ENCODE results near the gene EIF3A. TPM values are rescaled to one million over a fixed set of nuclear protein-coding genes. Genes with fewer than 3 reads are reported as not detected.
A peak's percentile ranks its signal among the peaks of the same experiment; 100 is the strongest.

Gene EIF3A, protein sequence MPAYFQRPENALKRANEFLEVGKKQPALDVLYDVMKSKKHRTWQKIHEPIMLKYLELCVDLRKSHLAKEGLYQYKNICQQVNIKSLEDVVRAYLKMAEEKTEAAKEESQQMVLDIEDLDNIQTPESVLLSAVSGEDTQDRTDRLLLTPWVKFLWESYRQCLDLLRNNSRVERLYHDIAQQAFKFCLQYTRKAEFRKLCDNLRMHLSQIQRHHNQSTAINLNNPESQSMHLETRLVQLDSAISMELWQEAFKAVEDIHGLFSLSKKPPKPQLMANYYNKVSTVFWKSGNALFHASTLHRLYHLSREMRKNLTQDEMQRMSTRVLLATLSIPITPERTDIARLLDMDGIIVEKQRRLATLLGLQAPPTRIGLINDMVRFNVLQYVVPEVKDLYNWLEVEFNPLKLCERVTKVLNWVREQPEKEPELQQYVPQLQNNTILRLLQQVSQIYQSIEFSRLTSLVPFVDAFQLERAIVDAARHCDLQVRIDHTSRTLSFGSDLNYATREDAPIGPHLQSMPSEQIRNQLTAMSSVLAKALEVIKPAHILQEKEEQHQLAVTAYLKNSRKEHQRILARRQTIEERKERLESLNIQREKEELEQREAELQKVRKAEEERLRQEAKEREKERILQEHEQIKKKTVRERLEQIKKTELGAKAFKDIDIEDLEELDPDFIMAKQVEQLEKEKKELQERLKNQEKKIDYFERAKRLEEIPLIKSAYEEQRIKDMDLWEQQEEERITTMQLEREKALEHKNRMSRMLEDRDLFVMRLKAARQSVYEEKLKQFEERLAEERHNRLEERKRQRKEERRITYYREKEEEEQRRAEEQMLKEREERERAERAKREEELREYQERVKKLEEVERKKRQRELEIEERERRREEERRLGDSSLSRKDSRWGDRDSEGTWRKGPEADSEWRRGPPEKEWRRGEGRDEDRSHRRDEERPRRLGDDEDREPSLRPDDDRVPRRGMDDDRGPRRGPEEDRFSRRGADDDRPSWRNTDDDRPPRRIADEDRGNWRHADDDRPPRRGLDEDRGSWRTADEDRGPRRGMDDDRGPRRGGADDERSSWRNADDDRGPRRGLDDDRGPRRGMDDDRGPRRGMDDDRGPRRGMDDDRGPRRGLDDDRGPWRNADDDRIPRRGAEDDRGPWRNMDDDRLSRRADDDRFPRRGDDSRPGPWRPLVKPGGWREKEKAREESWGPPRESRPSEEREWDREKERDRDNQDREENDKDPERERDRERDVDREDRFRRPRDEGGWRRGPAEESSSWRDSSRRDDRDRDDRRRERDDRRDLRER (N-terminal part only)
- 100 to 1,000 TPM; 105 to 138 (median 121) TPM for total RNA-seq

DNA sequence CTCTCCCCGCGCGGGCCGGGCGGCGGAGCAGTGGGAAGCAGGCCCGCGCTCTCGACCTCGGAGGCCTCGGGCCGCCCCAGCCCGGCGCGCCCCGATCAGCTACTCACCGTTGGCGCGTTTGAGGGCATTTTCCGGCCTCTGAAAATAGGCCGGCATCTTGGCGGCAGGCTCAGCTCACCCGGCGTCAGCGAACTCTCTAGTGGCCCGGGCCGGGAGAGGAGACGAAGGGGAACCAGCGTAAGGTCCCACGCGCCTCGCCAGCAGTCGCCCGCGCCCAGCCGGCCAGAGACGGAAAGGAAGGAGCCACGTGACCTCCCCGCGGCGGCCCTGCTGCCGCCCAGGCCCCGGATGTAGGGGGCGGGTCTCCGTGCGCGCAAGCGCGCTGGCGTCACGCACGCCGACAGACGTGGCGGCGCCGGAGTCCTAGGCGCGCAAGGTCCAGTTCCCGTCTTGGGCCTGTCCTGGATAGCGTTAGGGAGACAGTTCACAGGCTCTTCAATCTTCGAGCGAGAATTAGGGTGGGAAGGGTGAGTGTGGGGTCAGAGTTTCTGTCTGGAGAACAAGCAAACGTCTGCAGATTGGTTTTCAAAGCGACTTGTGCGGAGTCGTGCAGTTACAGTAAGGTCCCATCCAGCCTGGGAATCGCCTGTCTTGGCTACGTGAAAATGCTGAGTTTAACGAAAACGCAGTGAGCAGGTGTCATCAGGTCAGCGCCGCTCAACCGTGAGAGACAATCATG, at the start of gene EIF3A:
Gene EIF3A, minus strand, starts transcription at position 297 of the 739 bp plus-strand sequence. Its CDS starts 141 bp downstream, at position 156.
- peak within 1 kb of the TSS; percentile 71 for H3K4me3 ChIP-seq (ENCODE audit: low read depth, poor library complexity, severe bottlenecking)
- 0 to 1% methylated on average over 16 to 46 of the region's 74 CpGs for WGBS, 2 donors
- intact Hi-C loops (cut with DNase I; ENCODE audit: low total_unique reads) = no loop called here
- TF ChIP-seq POLR2A (IDR thresholded peaks at IDR 0.05) = peak in 1 of 2 donors; percentile 73
- TF ChIP-seq, protein P1, sequence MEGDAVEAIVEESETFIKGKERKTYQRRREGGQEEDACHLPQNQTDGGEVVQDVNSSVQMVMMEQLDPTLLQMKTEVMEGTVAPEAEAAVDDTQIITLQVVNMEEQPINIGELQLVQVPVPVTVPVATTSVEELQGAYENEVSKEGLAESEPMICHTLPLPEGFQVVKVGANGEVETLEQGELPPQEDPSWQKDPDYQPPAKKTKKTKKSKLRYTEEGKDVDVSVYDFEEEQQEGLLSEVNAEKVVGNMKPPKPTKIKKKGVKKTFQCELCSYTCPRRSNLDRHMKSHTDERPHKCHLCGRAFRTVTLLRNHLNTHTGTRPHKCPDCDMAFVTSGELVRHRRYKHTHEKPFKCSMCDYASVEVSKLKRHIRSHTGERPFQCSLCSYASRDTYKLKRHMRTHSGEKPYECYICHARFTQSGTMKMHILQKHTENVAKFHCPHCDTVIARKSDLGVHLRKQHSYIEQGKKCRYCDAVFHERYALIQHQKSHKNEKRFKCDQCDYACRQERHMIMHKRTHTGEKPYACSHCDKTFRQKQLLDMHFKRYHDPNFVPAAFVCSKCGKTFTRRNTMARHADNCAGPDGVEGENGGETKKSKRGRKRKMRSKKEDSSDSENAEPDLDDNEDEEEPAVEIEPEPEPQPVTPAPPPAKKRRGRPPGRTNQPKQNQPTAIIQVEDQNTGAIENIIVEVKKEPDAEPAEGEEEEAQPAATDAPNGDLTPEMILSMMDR (IDR thresholded peaks at IDR 0.05) = no peak
- DNase-seq (ENCODE audit: low spot score in 2 of 2) = peak; percentile 91 to 98

DNA sequence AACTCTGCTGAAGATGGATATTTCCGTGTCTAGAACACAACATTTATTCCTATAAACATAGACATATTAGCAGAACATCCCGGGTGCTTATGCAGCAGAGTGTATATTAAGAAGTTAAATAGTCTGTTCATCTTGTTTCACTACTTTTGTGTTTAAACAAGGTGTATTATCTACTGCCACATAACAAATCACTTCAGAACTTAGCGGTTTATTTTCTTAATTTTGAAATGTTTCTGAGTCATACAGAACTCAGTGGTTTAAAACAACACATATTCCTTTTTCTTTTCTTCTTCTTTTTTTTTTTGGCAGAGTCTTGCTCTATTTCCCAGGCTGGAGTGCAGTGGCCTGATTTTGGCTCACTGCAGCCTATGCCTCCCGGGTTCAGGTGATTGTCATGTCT, 49.1 kb upstream of the EIF3A start:
- WGBS, 2 donors = 92 to 96% methylated on average over 4 of the region's 4 CpGs

DNA sequence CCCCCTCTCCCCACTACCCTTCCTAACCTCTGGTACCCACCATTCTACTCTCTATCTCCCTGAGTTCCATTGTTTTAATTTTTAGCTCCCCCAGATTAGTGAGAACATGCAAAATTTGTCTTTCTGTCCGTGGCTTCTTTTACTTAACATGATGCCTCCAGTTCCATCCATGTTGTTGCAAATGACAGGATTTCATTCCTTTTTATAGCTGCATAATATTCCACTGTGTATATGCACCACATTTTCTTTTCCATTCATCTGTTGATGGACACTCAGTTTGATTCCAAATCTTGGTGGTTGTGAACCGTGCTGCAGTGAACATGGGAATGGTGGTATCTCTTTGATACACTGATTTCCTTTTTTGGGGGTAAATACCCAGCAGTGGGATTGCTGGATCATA, 45.3 kb upstream of the EIF3A start:
- H3K4me3 ChIP-seq (ENCODE audit: low read depth, poor library complexity, severe bottlenecking) = no peak overlapping the region
- 98 to 99% methylated on average over 2 of the region's 2 CpGs for WGBS, 2 donors
- intact Hi-C loops (cut with DNase I; ENCODE audit: low total_unique reads) = no loop called here
- DNase-seq (ENCODE audit: low spot score in 2 of 2) = no peak
- TF ChIP-seq, protein P1 (IDR thresholded peaks at IDR 0.05) = no peak
- TF ChIP-seq POLR2A (IDR thresholded peaks at IDR 0.05) = no peak

More for the DNA sequence above, 49.1 kb upstream of the EIF3A start:
- no peak overlapping the region for H3K4me3 ChIP-seq (ENCODE audit: low read depth, poor library complexity, severe bottlenecking)
- TF ChIP-seq, protein P1 (IDR thresholded peaks at IDR 0.05) = no peak
- TF ChIP-seq POLR2A (IDR thresholded peaks at IDR 0.05) = no peak
- intact Hi-C loops (cut with DNase I; ENCODE audit: low total_unique reads) = no loop called here
- DNase-seq (ENCODE audit: low spot score in 2 of 2) = peak in 1 of 2 donors; percentile 50

DNA sequence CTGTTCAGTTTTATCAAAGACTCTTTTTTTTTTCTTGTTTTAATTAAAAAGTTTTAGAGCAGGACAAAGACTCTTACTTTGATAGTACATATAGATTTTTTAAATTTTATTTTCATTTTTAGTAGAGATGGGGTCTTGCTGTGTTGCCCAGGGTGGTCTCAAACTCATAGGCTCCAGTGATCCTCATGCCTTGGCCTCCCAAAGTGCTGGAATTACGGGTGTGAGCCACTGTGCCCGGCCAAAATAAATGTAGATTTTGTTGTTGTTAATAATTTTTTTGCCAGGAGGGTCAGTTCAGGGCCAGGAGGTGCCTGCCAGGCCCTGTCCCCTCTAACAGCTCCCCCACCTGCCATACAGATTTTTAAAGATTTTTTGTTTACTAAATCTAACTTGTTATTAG, 40.3 kb upstream of the EIF3A start:
- no peak for TF ChIP-seq POLR2A (IDR thresholded peaks at IDR 0.05)
- TF ChIP-seq, protein P1 (IDR thresholded peaks at IDR 0.05) = no peak
- intact Hi-C loops (cut with DNase I; ENCODE audit: low total_unique reads) = no loop called here
- peak in 1 of 2 donors; percentile 10 for DNase-seq (ENCODE audit: low spot score in 2 of 2)
- H3K4me3 ChIP-seq (ENCODE audit: low read depth, poor library complexity, severe bottlenecking) = no peak overlapping the region
- 91 to 93% methylated on average over 2 of the region's 2 CpGs for WGBS, 2 donors

DNA sequence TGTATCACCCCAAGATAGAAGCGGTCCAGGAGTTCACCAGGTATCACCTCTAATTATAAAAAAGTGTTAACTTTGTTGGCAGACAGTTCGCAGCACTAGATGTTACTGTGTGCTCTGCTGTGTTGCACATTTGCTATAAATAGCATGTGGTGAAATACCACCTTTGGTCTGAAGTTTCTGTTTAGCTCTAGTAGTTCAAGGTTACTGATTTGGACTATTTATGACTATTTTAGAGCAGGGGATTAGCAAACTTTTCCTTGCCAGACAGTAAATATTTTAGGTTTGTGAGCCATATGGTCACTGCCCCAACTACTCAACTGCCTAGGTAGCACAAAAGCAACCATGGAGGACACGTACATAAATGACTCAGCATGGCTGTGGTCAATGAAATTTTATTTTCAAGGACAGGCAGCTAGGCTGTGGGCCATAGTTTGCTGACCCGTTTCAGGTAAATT, 39.8 kb upstream of the EIF3A start:
- whole genome bisulfite sequencing, 2 donors = 87 to 90% methylated on average over 4 of the region's 4 CpGs
- DNase-seq (ENCODE audit: low spot score in 2 of 2) = no peak
- no peak for TF ChIP-seq POLR2A (IDR thresholded peaks at IDR 0.05)
- TF ChIP-seq, protein P1 (IDR thresholded peaks at IDR 0.05) = peak in 1 of 3 donors; percentile 25
- intact Hi-C loops (cut with DNase I; ENCODE audit: low total_unique reads) = no loop called here
- no peak overlapping the region for H3K4me3 ChIP-seq (ENCODE audit: low read depth, poor library complexity, severe bottlenecking)
